Mesenteric fat pad (tissue), 1 donor: ENCODE measurements around the gene UBE2V1. TPM values are rescaled to one million over a fixed set of nuclear protein-coding genes. Genes with fewer than 3 reads are reported as not detected.

Experiments used
- total RNA-seq: library from RNA; stranded (reverse); fragmentation: NEBNext Ultra II Directional; extraction: Animal tissue kit (Norgen Biotek cat#: 25700); gene quantifications from one replicate; pipeline ENCODE4 v1.2.1, GENCODE V29; 2021
- donor health status: DM: yes; HTN: yes; CAD: no.

The UBE2V1 gene
- total RNA-seq, 1 donor from 2014 or later: 89.0 TPM

Other genes with a start within 250 kb of the UBE2V1 start
- 4.9 TPM for gene SPATA2, start 197.6 kb downstream of the UBE2V1 start, total RNA-seq
- 59.9 TPM for gene RNF114, start 176.8 kb downstream of the UBE2V1 start, total RNA-seq
- 19.1 TPM for gene SNAI1, start 130.2 kb downstream of the UBE2V1 start, total RNA-seq
- 44.1 TPM for gene PEDS1, start 40.6 kb upstream of the UBE2V1 start, total RNA-seq
- 434 TPM for gene CEBPB, start 77.7 kb upstream of the UBE2V1 start, total RNA-seq